Subcutaneous abdominal adipose tissue (tissue), 5 donors: ENCODE results near the gene CFAP299.

Experiments used
- H3K27ac ChIP-seq: one replicate; pipeline ENCODE4 v1.7.0; 2013; ENCODE audit warnings: low read depth, mild to moderate bottlenecking, inconsistent platforms, low read length, moderate library complexity
- H3K27me3 ChIP-seq, 5 donors: one replicate each; pipeline ENCODE4 v1.7.0; 2013; ENCODE audit warnings: low read length in 5 of 5, inconsistent platforms in 1 of 5; ENCODE audit not compliant: control insufficient read depth in 5 of 5, insufficient read depth in 4 of 5
- H3K36me3 ChIP-seq, 5 donors: one replicate each; pipeline ENCODE4 v1.7.0; 2013; ENCODE audit warnings: low read length in 5 of 5; ENCODE audit not compliant: control insufficient read depth in 5 of 5, insufficient read depth in 5 of 5
- H3K4me1 ChIP-seq, 5 donors: one replicate each; pipeline ENCODE4 v1.7.0; 2013; ENCODE audit warnings: low read length in 5 of 5, mild to moderate bottlenecking in 3 of 5, moderate library complexity in 1 of 5; ENCODE audit not compliant: control insufficient read depth in 5 of 5, insufficient read depth in 5 of 5
- H3K4me3 ChIP-seq, 5 donors: one replicate each; pipeline ENCODE4 v1.7.0; 2013; ENCODE audit warnings: low read length in 5 of 5, low read depth in 1 of 5
- H3K9ac ChIP-seq, 5 donors: one replicate each; pipeline ENCODE4 v1.7.0; 2013; ENCODE audit warnings: low read length in 5 of 5, mild to moderate bottlenecking in 4 of 5, moderate library complexity in 3 of 5
- H3K9me3 ChIP-seq, 5 donors: one replicate each; pipeline ENCODE4 v1.7.0; 2013; ENCODE audit warnings: low read length in 5 of 5; ENCODE audit not compliant: control insufficient read depth in 5 of 5
- donor health status: healthy.
- donor health status: healthy.
- donor health status: healthy.
- donor health status: healthy.
- donor health status: healthy.

Gene CFAP299

GRCh38 chr4:80990851-80991250 is 655.3 kb downstream of the CFAP299 start:
- H3K27ac ChIP-seq, result no peak overlapping the region
- H3K9me3 ChIP-seq, result no peaks in the 10 kb centered on the region
- no peaks in the 10 kb centered on the region for H3K4me1 ChIP-seq
- no peak overlapping the region for H3K9ac ChIP-seq
- H3K27me3 ChIP-seq, result no peaks in the 10 kb centered on the region
- no peaks in the 10 kb centered on the region for H3K36me3 ChIP-seq
- no peak overlapping the region for H3K4me3 ChIP-seq

GRCh38 chr4:80999943-81000342 is 664.4 kb downstream of the CFAP299 start:
- no peaks in the 10 kb centered on the region for H3K27me3 ChIP-seq
- no peak overlapping the region for H3K9ac ChIP-seq
- no peaks in the 10 kb centered on the region for H3K4me1 ChIP-seq
- no peaks in the 10 kb centered on the region for H3K9me3 ChIP-seq
- no peaks in the 10 kb centered on the region for H3K36me3 ChIP-seq
- no peak overlapping the region for H3K27ac ChIP-seq
- H3K4me3 ChIP-seq, result no peak overlapping the region

GRCh38 chr4:81003597-81004111 is 668.1 kb downstream of the CFAP299 start:
- Histone ChIP-seq H3K4me3 (no peak overlapping the region), H3K9me3 (no peaks in the 10 kb centered on the region), H3K27me3 (no peaks in the 10 kb centered on the region), H3K27ac (no peak overlapping the region), H3K36me3 (no peaks in the 10 kb centered on the region), H3K4me1 (no peaks in the 10 kb centered on the region), H3K9ac (no peak overlapping the region)

- no peaks in the 10 kb centered on the region for H3K36me3 ChIP-seq
- H3K27me3 ChIP-seq, result no peaks in the 10 kb centered on the region
- H3K4me3 ChIP-seq, result no peak overlapping the region
- no peaks in the 10 kb centered on the region for H3K4me1 ChIP-seq
- H3K9me3 ChIP-seq, result no peaks in the 10 kb centered on the region
- no peak overlapping the region for H3K27ac ChIP-seq
- no peak overlapping the region for H3K9ac ChIP-seq
Measured at GRCh38 chr4:81007417-81007816, 671.9 kb downstream of the CFAP299 start.
